GM23338 (cell line): ENCODE data around the gene RIT2. TPM values are rescaled to one million over a fixed set of nuclear protein-coding genes. Genes with fewer than 3 reads are reported as not detected.

Source experiments
- ATAC-seq: fragments of 200-7000 bp; cut with Tn5 transposase; 3 replicates; pipeline ENCODE4 v1.9.1; 2020
- DNase-seq: peaks from one replicate; pipeline ENCODE4 v3.0.0-alpha.2; 2015; ENCODE audit warnings: low spot score
- H2AFZ ChIP-seq: fragments of 200-600 bp; sonication (generic); 2 replicates; pipeline ENCODE4 v1.8.0; 2016; ENCODE audit warnings: antibody characterized with exemption, mild to moderate bottlenecking, moderate library complexity
- H3F3A ChIP-seq: fragments of 200-600 bp; sonication (generic); replicated peaks from 2 replicates; pipeline ENCODE4 v1.8.0; 2017; ENCODE audit warnings: antibody characterized with exemption, mixed run types, low read depth
- H3K27ac ChIP-seq: fragments of 200-600 bp; sonication (generic); 2 replicates; pipeline ENCODE4 v1.6.1; 2016; ENCODE audit warnings: low read depth
- H3K27me3 ChIP-seq: fragments of 200-600 bp; sonication (generic); 2 replicates; pipeline ENCODE4 v1.8.0; 2016; ENCODE audit warnings: mild to moderate bottlenecking, mixed run types, moderate library complexity; ENCODE audit not compliant: insufficient read depth
- H3K36me3 ChIP-seq: fragments of 200-600 bp; sonication (generic); 2 replicates; pipeline ENCODE4 v1.8.0; 2016; ENCODE audit warnings: mild to moderate bottlenecking; ENCODE audit not compliant: insufficient read depth
- H3K4me1 ChIP-seq: fragments of 200-600 bp; sonication (generic); 2 replicates; pipeline ENCODE4 v1.8.0; 2016; ENCODE audit warnings: mild to moderate bottlenecking, moderate library complexity; ENCODE audit not compliant: insufficient read depth
- H3K4me2 ChIP-seq: fragments of 200-600 bp; sonication (generic); 2 replicates; pipeline ENCODE4 v1.7.1; 2017; ENCODE audit warnings: mixed run types
- H3K4me3 ChIP-seq: fragments of 200-600 bp; sonication (generic); 2 replicates; pipeline ENCODE4 v1.6.1; 2016; ENCODE audit warnings: mixed run types
- H3K79me2 ChIP-seq: fragments of 200-600 bp; sonication (generic); replicated peaks from 2 replicates; pipeline ENCODE4 v1.8.0; 2017; ENCODE audit warnings: mild to moderate bottlenecking; ENCODE audit not compliant: insufficient read depth
- H3K9me2 ChIP-seq: fragments of 200-600 bp; sonication (generic); 2 replicates; pipeline ENCODE4 v1.8.0; 2017; ENCODE audit not compliant: insufficient read depth
- H4K20me1 ChIP-seq: fragments of 200-600 bp; sonication (generic); replicated peaks from 2 replicates; pipeline ENCODE4 v1.8.0; 2017; ENCODE audit warnings: mild to moderate bottlenecking; ENCODE audit not compliant: insufficient read depth
- H3K27ac Mint-ChIP-seq: 2 replicates; pipeline ENCODE4 v1.8.0; 2020; ENCODE audit warnings: inconsistent platforms, mild to moderate bottlenecking, moderate library complexity, mixed read lengths
- H3K27me3 Mint-ChIP-seq: 3 replicates; pipeline ENCODE4 v1.8.0; 2022; ENCODE audit warnings: low read depth, mild to moderate bottlenecking, moderate library complexity, mixed read lengths, inconsistent platforms; ENCODE audit not compliant: insufficient read depth, poor library complexity
- H3K36me3 Mint-ChIP-seq: 3 replicates; pipeline ENCODE4 v1.8.0; 2021; ENCODE audit warnings: low read depth, mild to moderate bottlenecking, inconsistent platforms, moderate library complexity, mixed read lengths
- H3K4me1 Mint-ChIP-seq: 3 replicates; pipeline ENCODE4 v1.8.0; 2020; ENCODE audit warnings: mild to moderate bottlenecking, inconsistent platforms, mixed read lengths
- H3K4me3 Mint-ChIP-seq: 3 replicates; pipeline ENCODE4 v1.8.0; 2021; ENCODE audit warnings: moderate library complexity, mild to moderate bottlenecking, inconsistent platforms, mixed read lengths
- H3K9me3 Mint-ChIP-seq: 3 replicates; pipeline ENCODE4 v1.8.0; 2020; ENCODE audit warnings: moderate library complexity, mild to moderate bottlenecking, inconsistent platforms, mixed read lengths
- CTCF ChIP-seq, 2 experiments: fragments of 200-600 bp in 1 of 2; sonication (generic) in 1 of 2; conservative IDR thresholded peaks; 2 replicates each; pipeline versions ENCODE4 v1.5.1 to v1.6.1; 2016 to 2017; ENCODE audit warnings: antibody characterized with exemption in 2 of 2, low read depth in 2 of 2, mild to moderate bottlenecking in 2 of 2, moderate library complexity in 1 of 2
- EZH2phosphoT487 ChIP-seq: fragments of 200-600 bp; sonication (generic); IDR thresholded peaks from one replicate; pipeline ENCODE4 v1.8.1; 2018; ENCODE audit warnings: antibody characterized with exemption; ENCODE audit not compliant: unreplicated experiment
- NANOG ChIP-seq: IDR thresholded peaks from 2 replicates; pipeline ENCODE4 v1.6.1; 2016; ENCODE audit warnings: antibody characterized with exemption, borderline replicate concordance
- ZNF331 ChIP-seq: fragments of 250-450 bp; sonication (Bioruptor Pico); IDR thresholded peaks from 2 replicates; pipeline ENCODE4 v1.5.0; 2020; ENCODE audit warnings: low read depth, mild to moderate bottlenecking, moderate library complexity
- ZNF462 ChIP-seq: fragments of 250-450 bp; sonication (Bioruptor Pico); IDR thresholded peaks from 2 replicates; pipeline ENCODE4 v1.5.0; 2020; ENCODE audit warnings: mild to moderate bottlenecking, moderate library complexity
- polyA plus RNA-seq: library from polyadenylated mRNA; unstranded; fragments of >200 nt; fragmentation: Nextera tagmentation; extraction: Ambion mirVana; gene quantifications from 2 replicates; pipeline ENCODE4 v1.2.1, GENCODE V29; 2016
- total RNA-seq: library from RNA; depleted of rRNA; stranded (reverse); fragments of >200 nt; shearing (Covaris generic); gene quantifications from 2 replicates; pipeline ENCODE4 v1.2.3, GENCODE V29; 2014

The RIT2 gene
- total and polyA plus RNA-seq, 2 experiments from 2014 or later: 1.9 to 8.8 TPM

- TF ChIP-seq EZH2phosphoT487 (no peak), NANOG (no peak), ZNF331 (CRISPR knock-in tag) (no peak), CTCF (conservative IDR thresholded peaks at IDR 0.05; ENCODE audit: low read depth in 2 of 2) (no peak)
Measured at GRCh38 chr18:42909095-42909494, 206.4 kb downstream of the RIT2 start (continued).

GRCh38 chr18:42906761-42907160 is 208.7 kb downstream of the RIT2 start:
- no peak for TF ChIP-seq ZNF462 (CRISPR knock-in tag)
- no peaks in the 10 kb centered on the region for H3K9me3 Mint-ChIP-seq

More at GRCh38 chr18:42906761-42907160, 208.7 kb downstream of the RIT2 start:
- H3K4me1 ChIP-seq: no peaks in the 10 kb centered on the region
- H3K79me2 ChIP-seq: no peaks in the 10 kb centered on the region
- H3F3A ChIP-seq: no peaks in the 10 kb centered on the region
- no peak overlapping the region for H3K27ac ChIP-seq
- no peaks in the 10 kb centered on the region for H3K36me3 ChIP-seq
- Mint-ChIP-seq H3K4me1 (no peaks in the 10 kb centered on the region), H3K27ac (no peak overlapping the region), H3K4me3 (no peak overlapping the region), H3K27me3 (no peaks in the 10 kb centered on the region), H3K36me3 (no peaks in the 10 kb centered on the region)
- ATAC-seq: no peak
- H3K4me2 ChIP-seq: no peak overlapping the region
- no peak overlapping the region for H2AFZ ChIP-seq
- H4K20me1 ChIP-seq: no peaks in the 10 kb centered on the region
- no peak for DNase-seq
- no peaks in the 10 kb centered on the region for H3K27me3 ChIP-seq
- H3K4me3 ChIP-seq: no peak overlapping the region
- no peaks in the 10 kb centered on the region for H3K9me2 ChIP-seq
